Posterior cingulate gyrus (tissue), 11 donors: ENCODE results near the gene ZNF556.

Source experiments
- DNase-seq, 10 donors: peaks; one replicate each; pipeline versions ENCODE4 v3.0.0 to v3.0.0-alpha.2; 2020 to 2021; ENCODE audit warnings: mixed read lengths in 3 of 10
- intact Hi-C: fragments of 100-400 bp; cut with DNase I; formaldehyde crosslinking; loops from one replicate; pipeline ENCODE4 v1.15.1; 2023

The ZNF556 gene

GRCh38 chr19:2867025-2867991 is at the start of gene ZNF556:
Gene ZNF556, plus strand, starts transcription at chr19:2867335. Its CDS starts 87 bp downstream, at chr19:2867422.
- no peak for DNase-seq
- intact Hi-C loops: no loop called here

- intact Hi-C loops: loop anchor here (5.0 kb wide), 1 partner anchor 32 kb away; the partner anchor contains the start of gene THOP1
- DNase-seq: peak; percentile 87 to 99 (median 94)
Observed at GRCh38 chr19:2819540-2820111, 47.5 kb upstream of the ZNF556 start, which contains the start of gene ZNF554. Gene ZNF554, plus strand, starts transcription at chr19:2819868. Its CDS starts 204 bp downstream, at chr19:2820072.

GRCh38 chr19:2820112-2820702 is 46.9 kb upstream of the ZNF556 start:
- peak in 3 of 10 donors; percentile 21 to 86 (median 82) for DNase-seq

GRCh38 chr19:2822846-2823245 is 44.3 kb upstream of the ZNF556 start:
- DNase-seq: peak in 2 of 10 donors; percentile 61 to 66
- intact Hi-C loops: loop anchor here (5.0 kb wide), 1 partner anchor 36 kb away; the partner anchor contains the start of gene THOP1

More at GRCh38 chr19:2820112-2820702, 46.9 kb upstream of the ZNF556 start:
- intact Hi-C loops: loop anchor here (5.0 kb wide), 1 partner anchor 33 kb away; the partner anchor contains the start of gene THOP1

- peak in 3 of 10 donors; percentile 20 to 67 (median 43) for DNase-seq
Observed at GRCh38 chr19:2823646-2824045, 43.5 kb upstream of the ZNF556 start.

GRCh38 chr19:2824129-2824528 is 43.0 kb upstream of the ZNF556 start:
- intact Hi-C loops: loop anchor here (5.0 kb wide), 1 partner anchor 37 kb away; the partner anchor contains the start of gene THOP1
- peak in 2 of 10 donors; percentile 32 to 58 for DNase-seq

More at GRCh38 chr19:2823646-2824045, 43.5 kb upstream of the ZNF556 start:
- intact Hi-C loops: loop anchor here (5.0 kb wide), 1 partner anchor 36 kb away; the partner anchor contains the start of gene THOP1

GRCh38 chr19:2827022-2827421 is 40.1 kb upstream of the ZNF556 start:
- DNase-seq: no peak
- intact Hi-C loops: no loop called here

GRCh38 chr19:2827840-2828489 is 39.2 kb upstream of the ZNF556 start:
- peak in 1 of 10 donors; percentile 22 for DNase-seq

GRCh38 chr19:2834294-2834871 is 32.8 kb upstream of the ZNF556 start:
- peak in 1 of 10 donors; percentile 17 for DNase-seq
- intact Hi-C loops: no loop called here

More at GRCh38 chr19:2827840-2828489, 39.2 kb upstream of the ZNF556 start:
- intact Hi-C loops: no loop called here

- intact Hi-C loops: no loop called here
- DNase-seq: no peak
Observed at GRCh38 chr19:2837430-2837829, 29.7 kb upstream of the ZNF556 start.

- intact Hi-C loops: no loop called here
- DNase-seq: peak; percentile 99 to 100 (median 100)
Observed at GRCh38 chr19:2840794-2841791, 26.0 kb upstream of the ZNF556 start, which contains the start of gene ZNF555. Gene ZNF555, plus strand, starts transcription at chr19:2841475. Its CDS starts 98 bp downstream, at chr19:2841573.

GRCh38 chr19:2841855-2842574 is 25.1 kb upstream of the ZNF556 start:
- intact Hi-C loops: no loop called here
- peak in 2 of 10 donors; percentile 12 to 78 for DNase-seq

GRCh38 chr19:2845107-2845506 is 22.0 kb upstream of the ZNF556 start:
- intact Hi-C loops: no loop called here
- no peak for DNase-seq

- DNase-seq: peak in 1 of 10 donors; percentile 22
- intact Hi-C loops: no loop called here
Observed at GRCh38 chr19:2846180-2846894, 20.8 kb upstream of the ZNF556 start.

GRCh38 chr19:2847507-2847906 is 19.6 kb upstream of the ZNF556 start:
- intact Hi-C loops: no loop called here
- DNase-seq: no peak

- DNase-seq: no peak
- intact Hi-C loops: no loop called here
Observed at GRCh38 chr19:2848616-2849015, 18.5 kb upstream of the ZNF556 start.
